HFFc6 (cell line): ENCODE measurements around the gene MIB1. TPM values are rescaled to one million over a fixed set of nuclear protein-coding genes. Genes with fewer than 3 reads are reported as not detected.

Experiments
- DNase-seq: peaks from one replicate; pipeline ENCODE4 v3.0.0-alpha.2; 2018
- H3K27ac Mint-ChIP-seq: 2 replicates; pipeline ENCODE4 v1.8.0; 2020; ENCODE audit warnings: mild to moderate bottlenecking, mixed read lengths
- H3K27me3 Mint-ChIP-seq: 2 replicates; pipeline ENCODE4 v1.8.0; 2021; ENCODE audit warnings: mild to moderate bottlenecking, moderate library complexity, mixed read lengths; ENCODE audit not compliant: insufficient read depth
- H3K36me3 Mint-ChIP-seq: 2 replicates; pipeline ENCODE4 v1.8.0; 2021; ENCODE audit warnings: low read depth, mixed read lengths
- H3K4me1 Mint-ChIP-seq: 2 replicates; pipeline ENCODE4 v1.8.0; 2020; ENCODE audit warnings: low read depth, mixed read lengths
- H3K4me3 Mint-ChIP-seq: 2 replicates; pipeline ENCODE4 v1.8.0; 2020; ENCODE audit warnings: mild to moderate bottlenecking, moderate library complexity, mixed read lengths
- H3K9me3 Mint-ChIP-seq: 2 replicates; pipeline ENCODE4 v1.8.0; 2020; ENCODE audit warnings: mild to moderate bottlenecking, mixed read lengths
- CTCF ChIP-seq: fragments of 200-600 bp; sonication (generic); IDR thresholded peaks from 2 replicates; pipeline ENCODE4 v1.5.0; 2021; ENCODE audit warnings: antibody characterized with exemption, mild to moderate bottlenecking
- long read RNA-seq: library from polyadenylated mRNA; unstranded; transcript quantifications from one replicate; pipeline ENCODE4 v2.0.0, GENCODE V29; 2019
- total RNA-seq, 6 experiments: library from RNA; stranded (reverse); fragmentation: NEBNext Ultra II Directional; extraction: Animal tissue kit (Norgen Biotek cat#: 25700); gene quantifications; 2 replicates in 1 of 6; 3 replicates in 5 of 6; pipeline ENCODE4 v1.2.3, GENCODE V29; 2021

The MIB1 gene
- 10 to 100 TPM; 29.5 to 31.5 (median 30.5) TPM for total RNA-seq
- long read RNA-seq, partial matches to known transcripts, result 1 of 8 reads
- long read RNA-seq, other reads (novel, unspliced or antisense), result 7 of 8 reads

- Mint-ChIP-seq H3K4me3 (peak within 1 kb of the TSS; percentile 95), H3K27ac (peak within 1 kb of the TSS; percentile 98), H3K27me3 (peaks cover 3% of the 10 kb centered on the region; the same call in 1 of the 2 replicates), H3K4me1 (peaks cover 41% of the 10 kb centered on the region), H3K36me3 (peaks cover 32% of the 10 kb centered on the region), H3K9me3 (peaks cover 18% of the 10 kb centered on the region)
- TF ChIP-seq CTCF, result no peak
- peak; percentile 94 for DNase-seq
Measured at GRCh38 chr18:21740538-21741311, at the start of gene MIB1. TSS of gene MIB1 (plus strand) at chr18:21740792. CDS start at chr18:21741584, 792 bp downstream.

GRCh38 chr18:21693322-21693721 lies 47.3 kb upstream of the MIB1 start:
- Mint-ChIP-seq H3K4me1 (no peaks in the 10 kb centered on the region), H3K36me3 (peaks cover 28% of the 10 kb centered on the region), H3K9me3 (peaks cover 11% of the 10 kb centered on the region), H3K27me3 (no peaks in the 10 kb centered on the region; the same call in 1 of the 2 replicates), H3K4me3 (no peak overlapping the region), H3K27ac (no peak overlapping the region)
- TF ChIP-seq CTCF, result no peak
- no peak for DNase-seq

GRCh38 chr18:21700528-21701075 lies 40.0 kb upstream of the MIB1 start:
- H3K9me3 Mint-ChIP-seq, result no peaks in the 10 kb centered on the region
- H3K27ac Mint-ChIP-seq, result no peak overlapping the region
- TF ChIP-seq CTCF, result no peak
- no peak overlapping the region for H3K4me3 Mint-ChIP-seq
- H3K36me3 Mint-ChIP-seq, result no peaks in the 10 kb centered on the region
- no peak for DNase-seq
- H3K4me1 Mint-ChIP-seq, result peaks cover 23% of the 10 kb centered on the region
- H3K27me3 Mint-ChIP-seq, result peaks cover 3% of the 10 kb centered on the region

- H3K9me3 Mint-ChIP-seq, result no peaks in the 10 kb centered on the region
- H3K36me3 Mint-ChIP-seq, result no peaks in the 10 kb centered on the region
- no peak for DNase-seq
- peaks cover 26% of the 10 kb centered on the region for H3K4me1 Mint-ChIP-seq
- no peak overlapping the region for H3K4me3 Mint-ChIP-seq
- H3K27me3 Mint-ChIP-seq, result peaks cover 3% of the 10 kb centered on the region
- H3K27ac Mint-ChIP-seq, result no peak overlapping the region
- no peak for TF ChIP-seq CTCF
Measured at GRCh38 chr18:21701621-21702020, 39.0 kb upstream of the MIB1 start.

GRCh38 chr18:21702602-21703001 lies 38.0 kb upstream of the MIB1 start:
- TF ChIP-seq CTCF, result no peak
- H3K27ac Mint-ChIP-seq, result peak overlapping the region; percentile 89
- peaks cover 3% of the 10 kb centered on the region for H3K27me3 Mint-ChIP-seq
- peaks cover 26% of the 10 kb centered on the region for H3K4me1 Mint-ChIP-seq
- H3K9me3 Mint-ChIP-seq, result no peaks in the 10 kb centered on the region
- H3K4me3 Mint-ChIP-seq, result peak overlapping the region; percentile 94
- DNase-seq, result no peak
- H3K36me3 Mint-ChIP-seq, result no peaks in the 10 kb centered on the region
